GM19467 (cell line): ENCODE measurements around the gene MCCC2.
"Not testable (repeated sequence)": the region's sequence is repeated elsewhere in the genome, so short reads cannot be mapped to it uniquely, and the experiment has no call there.

Source experiments
- ATAC-seq: cut with Tn5 transposase; IDR thresholded peaks from one replicate; pipeline ENCODE4 v1.9.1; 2021; ENCODE audit warnings: mild to moderate bottlenecking, moderate library complexity; ENCODE audit not compliant: unreplicated experiment

The MCCC2 gene

GRCh38 chr5:71658916-71659662 is 71.9 kb downstream of the MCCC2 start:
- ATAC-seq: no peak

GRCh38 chr5:71662381-71662780 is 75.2 kb downstream of the MCCC2 start:
- ATAC-seq: no peak

GRCh38 chr5:71663191-71663969 is 76.2 kb downstream of the MCCC2 start:
- ATAC-seq: no peak

GRCh38 chr5:71664615-71665014 is 77.5 kb downstream of the MCCC2 start:
- not testable (repeated sequence) for ATAC-seq

GRCh38 chr5:71666321-71666720 is 79.2 kb downstream of the MCCC2 start:
- no peak for ATAC-seq

- no peak for ATAC-seq
Observed at GRCh38 chr5:71677977-71678376, 90.8 kb downstream of the MCCC2 start.

GRCh38 chr5:71679714-71680113 is 92.6 kb downstream of the MCCC2 start:
- no peak for ATAC-seq

GRCh38 chr5:71680510-71680909 is 93.4 kb downstream of the MCCC2 start:
- no peak for ATAC-seq

GRCh38 chr5:71681296-71681695 is 94.2 kb downstream of the MCCC2 start:
- ATAC-seq: no peak

GRCh38 chr5:71684309-71684708 is 97.2 kb downstream of the MCCC2 start:
- ATAC-seq: no peak

GRCh38 chr5:71693828-71694427 is 106.8 kb downstream of the MCCC2 start:
- no peak for ATAC-seq

- no peak for ATAC-seq
Observed at GRCh38 chr5:71695071-71695470, 107.9 kb downstream of the MCCC2 start.

- ATAC-seq: no peak
Observed at GRCh38 chr5:71695595-71695994, 108.5 kb downstream of the MCCC2 start.

- no peak for ATAC-seq
Observed at GRCh38 chr5:71697967-71698366, 110.8 kb downstream of the MCCC2 start.

GRCh38 chr5:71699233-71699632 is 112.1 kb downstream of the MCCC2 start:
- ATAC-seq: no peak

GRCh38 chr5:71699751-71700150 is 112.6 kb downstream of the MCCC2 start:
- ATAC-seq: no peak

- no peak for ATAC-seq
Observed at GRCh38 chr5:71700803-71701202, 113.7 kb downstream of the MCCC2 start.

GRCh38 chr5:71701407-71701806 is 114.3 kb downstream of the MCCC2 start:
- no peak for ATAC-seq

- no peak for ATAC-seq
Observed at GRCh38 chr5:71703941-71704340, 116.8 kb downstream of the MCCC2 start.

- no peak for ATAC-seq
Observed at GRCh38 chr5:71705421-71705820, 118.3 kb downstream of the MCCC2 start.

- ATAC-seq: no peak
Observed at GRCh38 chr5:71706906-71707305, 119.8 kb downstream of the MCCC2 start.
